SK-N-SH (cell line): ENCODE measurements around the gene SNX5. TPM values are rescaled to one million over a fixed set of nuclear protein-coding genes. Genes with fewer than 3 reads are reported as not detected.

Source experiments
- CTCF ChIA-PET: fragments of 300-600, 350-600 bp; formaldehyde crosslinking; extraction: SDS; loops from one replicate; lab custom pipeline; 2021; lab: Yijun Ruan, JAX
- POLR2A ChIA-PET: fragments of 350-600 bp; sonication (Branson Sonifier 250); formaldehyde crosslinking; extraction: SDS; loops from one replicate; lab custom pipeline; 2020; ENCODE audit warnings: antibody characterized with exemption, inconsistent platforms; lab: Yijun Ruan, JAX
- DNase-seq: peaks from one replicate; pipeline ENCODE4 v3.0.0; 2012
- H2AFZ ChIP-seq: fragments of 200-600 bp; sonication (generic); 2 replicates; pipeline ENCODE4 v1.8.1; 2016; ENCODE audit warnings: antibody characterized with exemption, mild to moderate bottlenecking, low read depth
- H3F3A ChIP-seq: fragments of 200-600 bp; sonication (generic); replicated peaks from 2 replicates; pipeline ENCODE3; 2016; ENCODE audit warnings: antibody characterized with exemption, mild to moderate bottlenecking; ENCODE audit not compliant: insufficient read depth
- H3K27ac ChIP-seq, 2 experiments: fragments of 200-500 bp in 1 of 2; fragments of 200-600 bp in 1 of 2; sonication (Bioruptor generic) in 1 of 2; sonication (generic), shearing (Covaris generic) in 1 of 2; 2 replicates each; pipeline versions ENCODE4 v1.5.1 to v1.6.1; 2014 to 2016; ENCODE audit warnings: low read depth in 2 of 2, inconsistent platforms in 1 of 2, low read length in 1 of 2, mild to moderate bottlenecking in 1 of 2, mixed read lengths in 1 of 2
- H3K27me3 ChIP-seq: fragments of 200-600 bp; sonication (generic), shearing (Covaris generic); 2 replicates; pipeline ENCODE4 v1.6.1; 2016; ENCODE audit warnings: mixed run types; ENCODE audit not compliant: insufficient read depth
- H3K36me3 ChIP-seq, 2 experiments: fragments of 200-500 bp in 1 of 2; fragments of 200-600 bp in 1 of 2; sonication (Bioruptor generic) in 1 of 2; sonication (generic) in 1 of 2; replicated peaks in 1 of 2; 2 replicates each; pipeline versions ENCODE3 to v1.5.1; 2014 to 2016; ENCODE audit warnings: low read length in 1 of 2, mild to moderate bottlenecking in 1 of 2; ENCODE audit not compliant: insufficient read depth in 2 of 2, control insufficient read depth in 1 of 2
- H3K4me1 ChIP-seq, 2 experiments: fragments of 200-500 bp in 1 of 2; fragments of 200-600 bp in 1 of 2; sonication (Bioruptor generic) in 1 of 2; sonication (generic), shearing (Covaris generic) in 1 of 2; 2 replicates each; pipeline versions ENCODE4 v1.5.1 to v1.6.1; 2014 to 2016; ENCODE audit warnings: low read depth in 1 of 2, low read length in 1 of 2, mixed run types in 1 of 2; ENCODE audit not compliant: insufficient read depth in 2 of 2, control insufficient read depth in 1 of 2
- H3K4me2 ChIP-seq: fragments of 200-600 bp; sonication (generic), shearing (Covaris generic); 2 replicates; pipeline ENCODE4 v1.6.1; 2017; ENCODE audit warnings: mixed run types
- H3K4me3 ChIP-seq, 2 experiments: fragments of 200-500 bp in 1 of 2; fragments of 200-600 bp in 1 of 2; sonication (Bioruptor generic) in 1 of 2; sonication (generic), shearing (Covaris generic) in 1 of 2; 2 replicates each; pipeline versions ENCODE4 v1.5.1 to v1.8.1; 2014 to 2016; ENCODE audit warnings: low read depth in 2 of 2, inconsistent platforms in 1 of 2, low read length in 1 of 2, mild to moderate bottlenecking in 1 of 2, mixed read lengths in 1 of 2, moderate library complexity in 1 of 2
- H3K79me2 ChIP-seq: fragments of 200-600 bp; sonication (generic); 2 replicates; pipeline ENCODE4 v1.8.1; 2017; ENCODE audit warnings: mild to moderate bottlenecking; ENCODE audit not compliant: insufficient read depth
- H3K9ac ChIP-seq: fragments of 200-600 bp; sonication (generic); 2 replicates; pipeline ENCODE4 v1.6.1; 2017; ENCODE audit warnings: mixed run types
- H3K9me2 ChIP-seq: fragments of 200-600 bp; sonication (generic); 2 replicates; pipeline ENCODE4 v1.6.1; 2017; ENCODE audit warnings: mixed run types
- H3K9me3 ChIP-seq: fragments of 200-600 bp; sonication (generic); 2 replicates; pipeline ENCODE4 v1.6.1; 2017; ENCODE audit warnings: mixed run types, mild to moderate bottlenecking, moderate library complexity
- H4K20me1 ChIP-seq: fragments of 200-600 bp; sonication (generic); 2 replicates; pipeline ENCODE4 v1.6.1; 2017; ENCODE audit warnings: mild to moderate bottlenecking, mixed run types; ENCODE audit not compliant: insufficient read depth
- CHD2 ChIP-seq: fragments of 150-350 bp; IDR thresholded peaks from 2 replicates; pipeline ENCODE4 v1.6.1; 2018; ENCODE audit warnings: low read length; ENCODE audit not compliant: partially characterized antibody
- EZH2phosphoT487 ChIP-seq: fragments of 200-600 bp; sonication (generic); IDR thresholded peaks from 2 replicates; pipeline ENCODE4 v1.6.1; 2017; ENCODE audit warnings: low read depth, mixed run types, mild to moderate bottlenecking, antibody characterized with exemption, moderate library complexity, borderline replicate concordance
- FOSL2 ChIP-seq: IDR thresholded peaks from 2 replicates; pipeline ENCODE4 v1.4.0; 2012; ENCODE audit warnings: low read depth, mild to moderate bottlenecking, moderate library complexity, borderline replicate concordance
- FOXJ3 ChIP-seq: sonication (generic); formaldehyde crosslinking; IDR thresholded peaks from 2 replicates; pipeline ENCODE4 v1.5.1; 2020; ENCODE audit warnings: mild to moderate bottlenecking, missing genetic modification reagents
- FOXM1 ChIP-seq: IDR thresholded peaks from 2 replicates; pipeline ENCODE4 v1.4.0; 2012; ENCODE audit warnings: low read depth, mild to moderate bottlenecking
- GATA2 ChIP-seq: sonication (generic); formaldehyde crosslinking; IDR thresholded peaks from 2 replicates; pipeline ENCODE4 v1.5.0; 2020; ENCODE audit warnings: mild to moderate bottlenecking, missing genetic modification reagents
- NFIC ChIP-seq: IDR thresholded peaks from 2 replicates; pipeline ENCODE4 v1.4.0; 2012; ENCODE audit warnings: borderline replicate concordance
- POLR2AphosphoS5 ChIP-seq: IDR thresholded peaks from 2 replicates; pipeline ENCODE4 v1.6.1; 2012; ENCODE audit warnings: low read depth, low read length
- RAD21 ChIP-seq: IDR thresholded peaks from 2 replicates; pipeline ENCODE4 v1.6.1; 2012; ENCODE audit warnings: mild to moderate bottlenecking, low read length
- SIN3A ChIP-seq: IDR thresholded peaks from 2 replicates; pipeline ENCODE4 v1.6.1; 2012; ENCODE audit warnings: low read depth, mild to moderate bottlenecking, low read length, moderate library complexity, borderline replicate concordance
- SMC3 ChIP-seq: IDR thresholded peaks from 2 replicates; pipeline ENCODE4 v1.6.1; 2012; ENCODE audit warnings: low read depth, low read length, improper control_type of control experiment
- TCF12 ChIP-seq: IDR thresholded peaks from 2 replicates; pipeline ENCODE4 v1.4.0; 2012
- TEAD4 ChIP-seq: IDR thresholded peaks from 2 replicates; pipeline ENCODE4 v1.4.0; 2012; ENCODE audit warnings: mild to moderate bottlenecking, borderline replicate concordance; ENCODE audit not compliant: insufficient read depth
- WGBS: methylation state at CpG from one replicate; pipeline ENCODE4 v1.1.6; 2017; ENCODE audit warnings: low lambda C conversion rate; 5-methylcytosine and 5-hydroxymethylcytosine counted together
- polyA plus RNA-seq, 3 experiments: library from polyadenylated mRNA; depleted of rRNA; stranded (reverse); fragments of >200 nt; gene quantifications; 2 replicates each; pipeline ENCODE4 v1.2.3, GENCODE V29; 2012
- TF ChIP-seq, protein P1 (sequence below): IDR thresholded peaks from 2 replicates; pipeline ENCODE4 v1.4.0; 2012; ENCODE audit warnings: low read depth
- TF ChIP-seq, protein P2 (sequence below): fragments of 200-600 bp; sonication (generic); IDR thresholded peaks from 2 replicates; pipeline ENCODE4 v1.6.1; 2017; ENCODE audit warnings: antibody characterized with exemption, mild to moderate bottlenecking, moderate library complexity
- TF ChIP-seq, protein P3 (sequence below): IDR thresholded peaks from 2 replicates; pipeline ENCODE4 v1.4.0; 2012; ENCODE audit warnings: low read depth, borderline replicate concordance

Gene SNX5
- polyA plus RNA-seq, 1 of the 3 experiments (the other 2 are of a cell fraction), result 76.2 TPM

DNA sequence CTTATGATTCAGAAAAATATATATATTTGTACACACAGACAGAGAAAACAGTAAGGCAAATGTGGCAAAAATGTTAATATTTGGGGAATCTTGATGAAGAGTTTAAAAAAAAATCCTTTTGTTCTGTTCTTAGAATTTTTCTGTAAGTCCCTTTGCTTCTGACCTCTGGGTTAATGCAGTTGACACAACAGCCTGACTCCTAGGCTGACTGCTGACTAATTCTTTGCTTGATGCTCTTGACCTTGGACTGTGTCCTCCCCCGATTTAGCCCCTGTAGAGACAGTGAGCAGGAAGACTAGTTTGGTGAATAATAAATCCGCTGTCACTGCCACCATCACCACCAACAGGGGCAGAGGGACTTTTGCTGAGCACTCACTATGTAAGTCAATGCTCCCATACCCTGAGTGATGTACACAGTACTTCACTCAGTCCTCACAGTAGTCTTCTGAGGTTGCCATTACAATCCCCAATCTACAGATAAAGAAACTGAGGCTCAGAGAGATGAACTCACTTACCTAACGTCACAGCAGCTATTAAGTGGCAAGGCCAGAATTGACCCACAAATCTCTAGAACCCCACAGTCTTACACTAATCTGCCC, 71.7 kb downstream of the SNX5 start:
- Histone ChIP-seq H3K27ac (no peak overlapping the region), H3K9me2 (no peaks in the 10 kb centered on the region), H3K27me3 (no peaks in the 10 kb centered on the region), H3K4me2 (no peak overlapping the region), H2AFZ (no peak overlapping the region), H3K79me2 (no peaks in the 10 kb centered on the region), H3K36me3 (no peaks in the 10 kb centered on the region), H3K9me3 (no peaks in the 10 kb centered on the region), H4K20me1 (no peaks in the 10 kb centered on the region), H3K4me1 (peaks cover 2 to 5% of the 10 kb centered on the region in 2 experiments; a peak in 2 of 4 replicates), H3K4me3 (no peak overlapping the region), H3F3A (no peaks in the 10 kb centered on the region), H3K9ac (no peak overlapping the region)
- CTCF ChIA-PET, result interaction anchor here (0.6 to 3.1 kb wide), 6 partner anchors 98 to 392 kb away, joined by 3 to 34 read pairs (median 3); partner anchors contain the start of gene RRBP1
- TF ChIP-seq, protein P1, sequence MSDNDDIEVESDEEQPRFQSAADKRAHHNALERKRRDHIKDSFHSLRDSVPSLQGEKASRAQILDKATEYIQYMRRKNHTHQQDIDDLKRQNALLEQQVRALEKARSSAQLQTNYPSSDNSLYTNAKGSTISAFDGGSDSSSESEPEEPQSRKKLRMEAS, result no peak
- TF ChIP-seq SMC3 (no peak), FOXM1 (no peak), SIN3A (no peak), POLR2AphosphoS5 (no peak), FOXJ3 (CRISPR knock-in tag) (no peak), CHD2 (no peak), EZH2phosphoT487 (no peak), NFIC (no peak), GATA2 (CRISPR knock-in tag) (no peak), TCF12 (no peak)
- TF ChIP-seq, protein P2, sequence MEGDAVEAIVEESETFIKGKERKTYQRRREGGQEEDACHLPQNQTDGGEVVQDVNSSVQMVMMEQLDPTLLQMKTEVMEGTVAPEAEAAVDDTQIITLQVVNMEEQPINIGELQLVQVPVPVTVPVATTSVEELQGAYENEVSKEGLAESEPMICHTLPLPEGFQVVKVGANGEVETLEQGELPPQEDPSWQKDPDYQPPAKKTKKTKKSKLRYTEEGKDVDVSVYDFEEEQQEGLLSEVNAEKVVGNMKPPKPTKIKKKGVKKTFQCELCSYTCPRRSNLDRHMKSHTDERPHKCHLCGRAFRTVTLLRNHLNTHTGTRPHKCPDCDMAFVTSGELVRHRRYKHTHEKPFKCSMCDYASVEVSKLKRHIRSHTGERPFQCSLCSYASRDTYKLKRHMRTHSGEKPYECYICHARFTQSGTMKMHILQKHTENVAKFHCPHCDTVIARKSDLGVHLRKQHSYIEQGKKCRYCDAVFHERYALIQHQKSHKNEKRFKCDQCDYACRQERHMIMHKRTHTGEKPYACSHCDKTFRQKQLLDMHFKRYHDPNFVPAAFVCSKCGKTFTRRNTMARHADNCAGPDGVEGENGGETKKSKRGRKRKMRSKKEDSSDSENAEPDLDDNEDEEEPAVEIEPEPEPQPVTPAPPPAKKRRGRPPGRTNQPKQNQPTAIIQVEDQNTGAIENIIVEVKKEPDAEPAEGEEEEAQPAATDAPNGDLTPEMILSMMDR, result no peak
- DNase-seq, result no peak
- POLR2A ChIA-PET, result no interaction called here
- WGBS, result 69% methylated on average over 3 of the region's 3 CpGs

DNA sequence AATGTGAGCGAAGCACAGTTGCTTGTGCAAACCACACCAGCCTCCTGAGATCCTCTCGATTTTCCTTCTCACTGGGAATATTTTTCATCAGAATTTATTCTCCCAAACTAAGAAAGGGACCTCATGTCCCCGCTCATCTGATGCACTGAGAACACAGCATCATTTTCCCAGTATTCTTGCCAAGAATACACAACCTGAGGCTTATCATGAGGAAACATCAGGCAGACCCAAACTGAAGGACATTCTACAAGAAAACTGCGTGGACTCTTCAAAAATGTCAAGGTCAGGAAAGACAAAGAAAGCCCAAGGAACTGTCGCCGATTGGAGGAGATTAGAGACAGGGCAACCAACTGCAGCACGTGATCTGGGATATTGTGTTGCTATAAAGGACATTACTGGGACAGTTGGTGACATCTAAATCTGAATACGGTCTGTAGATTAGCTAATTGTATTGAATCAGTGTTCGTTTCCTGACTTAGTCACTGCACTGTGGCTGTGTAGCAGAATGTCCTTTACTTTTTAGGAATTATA, 72.3 kb downstream of the SNX5 start:
- ChIA-PET POLR2A (interaction anchor here (0.6 kb wide), 1 partner anchor 392 kb away, joined by 3 read pairs; the partner anchor contains the start of gene ZNF133), CTCF (interaction anchor here (1.3 to 2.4 kb wide), 3 partner anchors 43 to 216 kb away, joined by 3 to 11 read pairs (median 5); partner anchors contain the start of gene RRBP1)
- no peaks in the 10 kb centered on the region for H4K20me1 ChIP-seq
- H3K27ac ChIP-seq, result no peak overlapping the region
- TF ChIP-seq FOSL2 (no peak), CHD2 (no peak), FOXM1 (no peak), TEAD4 (no peak), RAD21 (no peak), GATA2 (CRISPR knock-in tag) (no peak), SMC3 (no peak)
- TF ChIP-seq, protein P3, sequence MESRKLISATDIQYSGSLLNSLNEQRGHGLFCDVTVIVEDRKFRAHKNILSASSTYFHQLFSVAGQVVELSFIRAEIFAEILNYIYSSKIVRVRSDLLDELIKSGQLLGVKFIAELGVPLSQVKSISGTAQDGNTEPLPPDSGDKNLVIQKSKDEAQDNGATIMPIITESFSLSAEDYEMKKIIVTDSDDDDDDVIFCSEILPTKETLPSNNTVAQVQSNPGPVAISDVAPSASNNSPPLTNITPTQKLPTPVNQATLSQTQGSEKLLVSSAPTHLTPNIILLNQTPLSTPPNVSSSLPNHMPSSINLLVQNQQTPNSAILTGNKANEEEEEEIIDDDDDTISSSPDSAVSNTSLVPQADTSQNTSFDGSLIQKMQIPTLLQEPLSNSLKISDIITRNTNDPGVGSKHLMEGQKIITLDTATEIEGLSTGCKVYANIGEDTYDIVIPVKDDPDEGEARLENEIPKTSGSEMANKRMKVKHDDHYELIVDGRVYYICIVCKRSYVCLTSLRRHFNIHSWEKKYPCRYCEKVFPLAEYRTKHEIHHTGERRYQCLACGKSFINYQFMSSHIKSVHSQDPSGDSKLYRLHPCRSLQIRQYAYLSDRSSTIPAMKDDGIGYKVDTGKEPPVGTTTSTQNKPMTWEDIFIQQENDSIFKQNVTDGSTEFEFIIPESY, result no peak
- no peak overlapping the region for H3K4me3 ChIP-seq
- no peaks in the 10 kb centered on the region for H3K9me3 ChIP-seq
- no peak overlapping the region for H3K9ac ChIP-seq
- WGBS, result 44% methylated on average over 9 of the region's 9 CpGs
- no peaks in the 10 kb centered on the region for H3K36me3 ChIP-seq
- no peaks in the 10 kb centered on the region for H3K79me2 ChIP-seq
- H3K9me2 ChIP-seq, result no peaks in the 10 kb centered on the region
- H3K4me1 ChIP-seq, result peaks cover 2 to 5% of the 10 kb centered on the region in 2 experiments; a peak in 2 of 4 replicates
- H3K27me3 ChIP-seq, result no peaks in the 10 kb centered on the region
- no peaks in the 10 kb centered on the region for H3F3A ChIP-seq
- H3K4me2 ChIP-seq, result no peak overlapping the region
- DNase-seq, result no peak
- H2AFZ ChIP-seq, result no peak overlapping the region
